Neural progenitor cell (in vitro differentiated cells): ENCODE results near the gene PCCA. TPM values are rescaled to one million over a fixed set of nuclear protein-coding genes. Genes with fewer than 3 reads are reported as not detected.

Experiments used
- DNase-seq: peaks from one replicate; pipeline ENCODE4 v3.0.0-alpha.2; 2016; ENCODE audit warnings: low spot score
- H2AFZ ChIP-seq: fragments of 200-600 bp; sonication (generic); replicated peaks from 2 replicates; pipeline ENCODE4 v1.6.1; 2016; ENCODE audit warnings: antibody characterized with exemption
- H3F3A ChIP-seq: fragments of 200-600 bp; sonication (generic); 2 replicates; pipeline ENCODE4 v1.6.1; 2016; ENCODE audit warnings: antibody characterized with exemption, low read depth
- H3K27ac ChIP-seq: fragments of 200-600 bp; sonication (generic); 2 replicates; pipeline ENCODE4 v1.5.1; 2016; ENCODE audit warnings: mild to moderate bottlenecking
- H3K27me3 ChIP-seq: fragments of 200-600 bp; sonication (generic); 2 replicates; pipeline ENCODE4 v1.6.1; 2016; ENCODE audit warnings: mild to moderate bottlenecking, moderate library complexity
- H3K36me3 ChIP-seq: fragments of 200-600 bp; sonication (generic); 2 replicates; pipeline ENCODE4 v1.5.1; 2016
- H3K4me1 ChIP-seq: fragments of 200-600 bp; sonication (generic); 2 replicates; pipeline ENCODE4 v1.6.1; 2016; ENCODE audit warnings: mixed run types
- H3K4me2 ChIP-seq: fragments of 200-600 bp; sonication (generic); 2 replicates; pipeline ENCODE4 v1.6.1; 2016
- H3K4me3 ChIP-seq: fragments of 200-600 bp; sonication (generic); 2 replicates; pipeline ENCODE4 v1.5.1; 2016
- H3K79me2 ChIP-seq: fragments of 200-600 bp; sonication (generic); 2 replicates; pipeline ENCODE4 v1.6.1; 2016; ENCODE audit warnings: low read depth
- H3K9ac ChIP-seq: fragments of 200-600 bp; sonication (generic); 2 replicates; pipeline ENCODE4 v1.6.1; 2016
- H3K9me3 ChIP-seq: fragments of 200-600 bp; sonication (generic); 2 replicates; pipeline ENCODE4 v1.5.1; 2016; ENCODE audit warnings: low read depth
- H4K20me1 ChIP-seq: fragments of 200-600 bp; sonication (generic); 2 replicates; pipeline ENCODE4 v1.6.1; 2016; ENCODE audit warnings: low read depth
- H3K27ac Mint-ChIP-seq: 3 replicates; pipeline ENCODE4 v1.8.0; 2021; ENCODE audit warnings: mixed read lengths
- H3K27me3 Mint-ChIP-seq: 2 replicates; pipeline ENCODE4 v1.8.0; 2022; ENCODE audit warnings: low read depth, mild to moderate bottlenecking, inconsistent platforms, moderate library complexity, mixed read lengths; ENCODE audit not compliant: insufficient read depth
- H3K36me3 Mint-ChIP-seq: 3 replicates; pipeline ENCODE4 v1.8.0; 2021; ENCODE audit warnings: mixed read lengths
- H3K4me1 Mint-ChIP-seq: 3 replicates; pipeline ENCODE4 v1.8.0; 2021; ENCODE audit warnings: mixed read lengths
- H3K4me3 Mint-ChIP-seq: 3 replicates; pipeline ENCODE4 v1.8.0; 2021; ENCODE audit warnings: mild to moderate bottlenecking, moderate library complexity, mixed read lengths
- H3K9me3 Mint-ChIP-seq: 3 replicates; pipeline ENCODE4 v1.8.0; 2020; ENCODE audit warnings: mixed read lengths
- EZH2 ChIP-seq: fragments of 200-600 bp; sonication (generic); IDR thresholded peaks from 2 replicates; pipeline ENCODE4 v1.6.1; 2017; ENCODE audit warnings: antibody characterized with exemption, mild to moderate bottlenecking, moderate library complexity
- EZH2phosphoT487 ChIP-seq: fragments of 200-600 bp; sonication (generic); IDR thresholded peaks from 2 replicates; pipeline ENCODE4 v1.6.1; 2017; ENCODE audit warnings: antibody characterized with exemption
- total RNA-seq: library from RNA; depleted of rRNA; stranded (reverse); fragments of >200 nt; gene quantifications from 2 replicates; pipeline ENCODE4 v1.2.3, GENCODE V29; 2015; ENCODE audit warnings: low replicate concordance
- TF ChIP-seq, protein P1 (sequence below): fragments of 200-600 bp; sonication (generic); IDR thresholded peaks from 2 replicates; pipeline ENCODE4 v1.5.1; 2017; ENCODE audit warnings: antibody characterized with exemption, mild to moderate bottlenecking

The PCCA gene
- total RNA-seq, 1 donor from 2014 or later, result 60.6 TPM

DNA sequence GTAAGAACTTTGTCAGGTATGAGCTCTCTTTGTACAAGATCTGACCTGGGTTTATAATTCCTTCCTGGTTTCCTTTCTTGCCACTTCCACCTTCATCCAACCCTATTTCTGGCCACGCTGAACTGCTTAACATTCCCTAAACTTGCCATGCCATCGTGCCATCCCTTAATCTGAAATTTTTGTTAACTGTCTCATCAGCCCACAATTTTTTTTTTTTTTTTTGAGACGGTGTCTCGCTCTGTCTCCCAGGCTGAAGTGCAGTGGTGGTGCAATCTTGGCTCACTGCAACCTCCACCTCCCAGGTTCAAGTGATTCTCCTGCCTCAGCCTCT is 355.1 kb downstream of the PCCA start:
- H2AFZ ChIP-seq, result no peak overlapping the region
- H3K36me3 ChIP-seq, result no peaks in the 10 kb centered on the region
- H3K27me3 ChIP-seq, result no peaks in the 10 kb centered on the region
- no peak overlapping the region for H3K4me2 ChIP-seq
- TF ChIP-seq EZH2phosphoT487 (no peak), EZH2 (no peak)
- TF ChIP-seq, protein P1, sequence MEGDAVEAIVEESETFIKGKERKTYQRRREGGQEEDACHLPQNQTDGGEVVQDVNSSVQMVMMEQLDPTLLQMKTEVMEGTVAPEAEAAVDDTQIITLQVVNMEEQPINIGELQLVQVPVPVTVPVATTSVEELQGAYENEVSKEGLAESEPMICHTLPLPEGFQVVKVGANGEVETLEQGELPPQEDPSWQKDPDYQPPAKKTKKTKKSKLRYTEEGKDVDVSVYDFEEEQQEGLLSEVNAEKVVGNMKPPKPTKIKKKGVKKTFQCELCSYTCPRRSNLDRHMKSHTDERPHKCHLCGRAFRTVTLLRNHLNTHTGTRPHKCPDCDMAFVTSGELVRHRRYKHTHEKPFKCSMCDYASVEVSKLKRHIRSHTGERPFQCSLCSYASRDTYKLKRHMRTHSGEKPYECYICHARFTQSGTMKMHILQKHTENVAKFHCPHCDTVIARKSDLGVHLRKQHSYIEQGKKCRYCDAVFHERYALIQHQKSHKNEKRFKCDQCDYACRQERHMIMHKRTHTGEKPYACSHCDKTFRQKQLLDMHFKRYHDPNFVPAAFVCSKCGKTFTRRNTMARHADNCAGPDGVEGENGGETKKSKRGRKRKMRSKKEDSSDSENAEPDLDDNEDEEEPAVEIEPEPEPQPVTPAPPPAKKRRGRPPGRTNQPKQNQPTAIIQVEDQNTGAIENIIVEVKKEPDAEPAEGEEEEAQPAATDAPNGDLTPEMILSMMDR, result no peak
- H4K20me1 ChIP-seq, result no peaks in the 10 kb centered on the region
- DNase-seq, result no peak
- Mint-ChIP-seq H3K4me3 (no peak overlapping the region), H3K9me3 (no peaks in the 10 kb centered on the region), H3K27ac (peak overlapping the region; percentile 65), H3K4me1 (peaks cover 45% of the 10 kb centered on the region), H3K27me3 (peaks cover 2% of the 10 kb centered on the region), H3K36me3 (peaks cover 22% of the 10 kb centered on the region)
- H3K27ac ChIP-seq, result no peak overlapping the region
- no peaks in the 10 kb centered on the region for H3K9me3 ChIP-seq
- H3K4me1 ChIP-seq, result peaks cover 16% of the 10 kb centered on the region
- no peaks in the 10 kb centered on the region for H3K79me2 ChIP-seq
- H3K4me3 ChIP-seq, result no peak overlapping the region
- H3F3A ChIP-seq, result peaks cover 8% of the 10 kb centered on the region
- no peak overlapping the region for H3K9ac ChIP-seq

- no peaks in the 10 kb centered on the region for H3K9me3 Mint-ChIP-seq
Observed at GRCh38 chr13:100447831-100448230, 358.9 kb downstream of the PCCA start.

GRCh38 chr13:100451923-100452322 is 363.0 kb downstream of the PCCA start:
- no peak overlapping the region for H2AFZ ChIP-seq
- H3K9ac ChIP-seq, result no peak overlapping the region
- no peak for DNase-seq
- Mint-ChIP-seq H3K36me3 (peaks cover 31% of the 10 kb centered on the region), H3K27me3 (peaks cover 2% of the 10 kb centered on the region), H3K27ac (peak overlapping the region; percentile 67), H3K4me1 (peaks cover 8% of the 10 kb centered on the region), H3K4me3 (no peak overlapping the region), H3K9me3 (peaks cover 2% of the 10 kb centered on the region)
- TF ChIP-seq EZH2phosphoT487 (no peak), EZH2 (no peak)
- TF ChIP-seq, protein P1, result no peak
- H3K27me3 ChIP-seq, result no peaks in the 10 kb centered on the region
- no peaks in the 10 kb centered on the region for H3K36me3 ChIP-seq
- H4K20me1 ChIP-seq, result no peaks in the 10 kb centered on the region
- no peak overlapping the region for H3K27ac ChIP-seq
- H3K4me2 ChIP-seq, result no peak overlapping the region
- H3F3A ChIP-seq, result no peaks in the 10 kb centered on the region
- H3K4me1 ChIP-seq, result no peaks in the 10 kb centered on the region
- H3K79me2 ChIP-seq, result no peaks in the 10 kb centered on the region
- H3K9me3 ChIP-seq, result no peaks in the 10 kb centered on the region
- H3K4me3 ChIP-seq, result no peak overlapping the region

More at GRCh38 chr13:100447831-100448230, 358.9 kb downstream of the PCCA start:
- no peak for DNase-seq
- Histone ChIP-seq H3F3A (no peaks in the 10 kb centered on the region), H3K4me3 (no peak overlapping the region), H3K9ac (no peak overlapping the region), H2AFZ (no peak overlapping the region), H3K79me2 (no peaks in the 10 kb centered on the region), H3K27me3 (no peaks in the 10 kb centered on the region), H3K9me3 (no peaks in the 10 kb centered on the region), H3K4me1 (no peaks in the 10 kb centered on the region), H3K27ac (no peak overlapping the region), H3K4me2 (no peak overlapping the region), H4K20me1 (no peaks in the 10 kb centered on the region), H3K36me3 (no peaks in the 10 kb centered on the region)
- TF ChIP-seq, protein P1, result no peak
- TF ChIP-seq EZH2phosphoT487, result no peak
- no peak for TF ChIP-seq EZH2
- Mint-ChIP-seq H3K36me3 (peaks cover 31% of the 10 kb centered on the region), H3K27me3 (peaks cover 2% of the 10 kb centered on the region), H3K4me1 (peaks cover 15% of the 10 kb centered on the region), H3K27ac (no peak overlapping the region), H3K4me3 (no peak overlapping the region)
